H1 (cell line): ENCODE results near the gene MACROD2. TPM values are rescaled to one million over a fixed set of nuclear protein-coding genes. Genes with fewer than 3 reads are reported as not detected.

Experiments
- CTCF ChIA-PET: fragments of 300-600 bp; sonication (Branson Sonifier 250); formaldehyde crosslinking; loops from one replicate; lab custom pipeline; 2021; ENCODE audit not compliant: partially characterized antibody; lab: Charles Lee
- POLR2A ChIA-PET: fragments of 300-600 bp; sonication (Branson Sonifier 250); formaldehyde crosslinking; loops from one replicate; lab custom pipeline; 2021; ENCODE audit warnings: inconsistent platforms; ENCODE audit not compliant: partially characterized antibody; lab: Charles Lee
- DNase-seq, 2 experiments: peaks; one replicate each; pipeline versions ENCODE4 v3.0.0 to v3.0.0-alpha.2; 2010 to 2022; ENCODE audit warnings: low spot score in 2 of 2, low read depth in 1 of 2, mixed read lengths in 1 of 2
- FAIRE-seq: peaks from 2 replicates; lab custom pipeline; 2011; peaks lifted over from hg19 to GRCh38; lab: Jason Lieb, UNC
- H2AFZ ChIP-seq: 2 replicates; pipeline ENCODE4 v1.8.1; 2012; ENCODE audit warnings: low read length, inconsistent platforms
- H2AK5ac ChIP-seq: 2 replicates; pipeline ENCODE4 v1.6.1; 2013; ENCODE audit warnings: low read depth, low read length
- H2BK120ac ChIP-seq: replicated peaks from 2 replicates; pipeline ENCODE3; 2013; ENCODE audit warnings: low read depth, low read length, inconsistent platforms
- H2BK12ac ChIP-seq: 2 replicates; pipeline ENCODE4 v1.6.1; 2013; ENCODE audit warnings: low read depth, low read length
- H2BK15ac ChIP-seq: 2 replicates; pipeline ENCODE4 v1.6.1; 2013; ENCODE audit warnings: low read length
- H2BK20ac ChIP-seq: 2 replicates; pipeline ENCODE4 v1.6.1; 2013; ENCODE audit warnings: low read length
- H2BK5ac ChIP-seq: 2 replicates; pipeline ENCODE4 v1.6.1; 2013; ENCODE audit warnings: low read depth, low read length
- H3K14ac ChIP-seq: 2 replicates; pipeline ENCODE4 v1.6.1; 2013; ENCODE audit warnings: inconsistent platforms; ENCODE audit not compliant: insufficient read length
- H3K18ac ChIP-seq: 2 replicates; pipeline ENCODE4 v1.6.1; 2013; ENCODE audit warnings: low read length; ENCODE audit errors: extremely low read depth
- H3K23ac ChIP-seq: 2 replicates; pipeline ENCODE4 v1.6.1; 2013; ENCODE audit warnings: inconsistent platforms; ENCODE audit not compliant: insufficient read length
- H3K23me2 ChIP-seq: 2 replicates; pipeline ENCODE4 v1.6.1; 2013; ENCODE audit warnings: low read depth, low read length
- H3K27ac ChIP-seq: 2 replicates; pipeline ENCODE4 v1.6.1; 2011; ENCODE audit warnings: low read depth, low read length, inconsistent platforms
- H3K27me3 ChIP-seq, 4 experiments: replicated peaks in 1 of 4; 1 replicate in 1 of 4; 2 replicates in 3 of 4; pipeline versions ENCODE4 v1.6.1 to v1.8.1; 2011 to 2013; ENCODE audit warnings: low read length in 3 of 4, mild to moderate bottlenecking in 3 of 4, inconsistent platforms in 2 of 4, mixed read lengths in 2 of 4, moderate library complexity in 1 of 4; ENCODE audit not compliant: control insufficient read depth in 3 of 4, insufficient read depth in 3 of 4; ENCODE audit errors: extremely low read depth in 1 of 4
- H3K36me3 ChIP-seq, 4 experiments: 2 replicates each; pipeline versions ENCODE4 v1.6.1 to v1.8.1; 2011 to 2013; ENCODE audit warnings: mild to moderate bottlenecking in 4 of 4, low read length in 3 of 4, moderate library complexity in 2 of 4, control low read depth in 1 of 4, inconsistent platforms in 1 of 4; ENCODE audit not compliant: insufficient read depth in 4 of 4, control insufficient read depth in 2 of 4
- H3K4ac ChIP-seq: replicated peaks from 2 replicates; pipeline ENCODE3; 2013; ENCODE audit warnings: low read length, low read depth, mixed read lengths, inconsistent platforms; ENCODE audit not compliant: insufficient read length
- H3K4me1 ChIP-seq, 4 experiments: replicated peaks in 1 of 4; 1 replicate in 1 of 4; 2 replicates in 3 of 4; pipeline versions ENCODE4 v1.6.1 to v1.8.1; 2011 to 2013; ENCODE audit warnings: low read length in 3 of 4, inconsistent platforms in 2 of 4, mixed read lengths in 1 of 4; ENCODE audit not compliant: insufficient read depth in 4 of 4, control insufficient read depth in 3 of 4
- H3K4me2 ChIP-seq, 2 experiments: 2 replicates each; pipeline versions ENCODE4 v1.6.1 to v1.8.1; 2011 to 2013; ENCODE audit warnings: low read depth in 2 of 2, low read length in 2 of 2, control low read depth in 1 of 2, inconsistent platforms in 1 of 2, mild to moderate bottlenecking in 1 of 2; ENCODE audit not compliant: insufficient read depth in 1 of 2
- H3K4me3 ChIP-seq, 4 experiments: fragments of 200-600, 300-600 bp in 1 of 4; sonication (generic), shearing (Covaris generic), sonication (Bioruptor Twin) in 1 of 4; 2 replicates each; pipeline versions ENCODE4 v1.5.1 to v1.8.1; 2011 to 2016; ENCODE audit warnings: low read length in 4 of 4, low read depth in 3 of 4, control low read depth in 2 of 4, inconsistent platforms in 2 of 4, mild to moderate bottlenecking in 2 of 4, mixed read lengths in 1 of 4, moderate library complexity in 1 of 4; ENCODE audit not compliant: insufficient read depth in 2 of 4; ENCODE audit errors: extremely low read depth in 1 of 4
- H3K56ac ChIP-seq: replicated peaks from 2 replicates; pipeline ENCODE3; 2013; ENCODE audit warnings: low read depth, mild to moderate bottlenecking, mixed read lengths, low read length, inconsistent platforms; ENCODE audit not compliant: insufficient read length
- H3K79me1 ChIP-seq: 2 replicates; pipeline ENCODE4 v1.6.1; 2013; ENCODE audit warnings: low read depth, low read length, control low read depth
- H3K79me2 ChIP-seq, 2 experiments: 2 replicates each; pipeline versions ENCODE4 v1.6.1 to v1.8.1; 2012 to 2013; ENCODE audit warnings: low read length in 2 of 2, mild to moderate bottlenecking in 2 of 2, inconsistent platforms in 1 of 2; ENCODE audit not compliant: insufficient read depth in 2 of 2, control insufficient read depth in 1 of 2
- H3K9ac ChIP-seq, 4 experiments: replicated peaks in 1 of 4; 1 replicate in 1 of 4; 2 replicates in 3 of 4; pipeline versions ENCODE4 v1.6.1 to v1.8.1; 2011 to 2013; ENCODE audit warnings: low read depth in 3 of 4, low read length in 3 of 4, control low read depth in 2 of 4, mild to moderate bottlenecking in 2 of 4, moderate library complexity in 2 of 4, inconsistent platforms in 1 of 4; ENCODE audit errors: extremely low read depth in 1 of 4
- H3K9me3 ChIP-seq, 2 experiments: 2 replicates each; pipeline versions ENCODE4 v1.6.1 to v1.8.1; 2012 to 2013; ENCODE audit warnings: mild to moderate bottlenecking in 2 of 2, moderate library complexity in 2 of 2, control low read depth in 1 of 2, inconsistent platforms in 1 of 2, low read depth in 1 of 2, low read length in 1 of 2, mixed read lengths in 1 of 2; ENCODE audit not compliant: insufficient read depth in 2 of 2
- H4K20me1 ChIP-seq, 2 experiments: replicated peaks in 1 of 2; 2 replicates each; pipeline versions ENCODE3 to v1.8.1; 2011 to 2013; ENCODE audit warnings: inconsistent platforms in 2 of 2, low read length in 2 of 2, mild to moderate bottlenecking in 1 of 2; ENCODE audit not compliant: insufficient read depth in 2 of 2, control insufficient read depth in 1 of 2
- H4K5ac ChIP-seq: 2 replicates; pipeline ENCODE4 v1.6.1; 2013; ENCODE audit warnings: low read length, low read depth, mixed read lengths, inconsistent platforms; ENCODE audit not compliant: insufficient read length
- H4K8ac ChIP-seq: 2 replicates; pipeline ENCODE4 v1.8.0; 2013; ENCODE audit warnings: mild to moderate bottlenecking, moderate library complexity, low read length, inconsistent platforms; ENCODE audit not compliant: insufficient read depth; ENCODE audit errors: extremely low read depth
- H4K91ac ChIP-seq: replicated peaks from 2 replicates; pipeline ENCODE3; 2013; ENCODE audit warnings: low read length, mixed read lengths, inconsistent platforms; ENCODE audit not compliant: insufficient read length
- ASH2L ChIP-seq: fragments of 200-600, 300-600 bp; sonication (generic); IDR thresholded peaks from one replicate; pipeline ENCODE4 v1.7.1; 2017; ENCODE audit warnings: low read length
- CBX8 ChIP-seq: fragments of 300-800, 300-1000 bp; sonication (generic); IDR thresholded peaks from 2 replicates; pipeline ENCODE4 v1.7.1; 2016; ENCODE audit warnings: low read depth, low read length, borderline replicate concordance
- EGR1 ChIP-seq: IDR thresholded peaks from 2 replicates; pipeline ENCODE4 v1.6.1; 2011; ENCODE audit warnings: low read depth, low read length, borderline replicate concordance
- HDAC6 ChIP-seq: IDR thresholded peaks from one replicate; pipeline ENCODE4 v1.7.1; 2012; ENCODE audit warnings: low read depth, mild to moderate bottlenecking, inconsistent platforms, low read length, moderate library complexity
- JUND ChIP-seq: IDR thresholded peaks from 2 replicates; pipeline ENCODE4 v1.6.1; 2011; ENCODE audit warnings: mild to moderate bottlenecking, improper control_type of control experiment, low read length
- NANOG ChIP-seq: IDR thresholded peaks from 2 replicates; pipeline ENCODE4 v1.6.1; 2011; ENCODE audit warnings: low read length, low read depth, mild to moderate bottlenecking, inconsistent platforms; ENCODE audit not compliant: insufficient read depth, poor library complexity, severe bottlenecking
- PHF8 ChIP-seq: fragments of 200-600 bp; sonication (generic); conservative IDR thresholded peaks from 2 replicates; pipeline ENCODE4 v1.7.1; 2012; ENCODE audit warnings: low read depth, mild to moderate bottlenecking, inconsistent platforms, low read length, moderate library complexity
- SAP30 ChIP-seq: fragments of 300-600 bp; sonication (generic); IDR thresholded peaks from 2 replicates; pipeline ENCODE4 v1.7.1; 2012; ENCODE audit warnings: low read length, moderate library complexity, mild to moderate bottlenecking, inconsistent platforms; ENCODE audit not compliant: insufficient read depth, insufficient replicate concordance
- SIRT6 ChIP-seq: IDR thresholded peaks from one replicate; pipeline ENCODE4 v1.7.1; 2012; ENCODE audit warnings: low read length, inconsistent platforms
- SP1 ChIP-seq: IDR thresholded peaks from 2 replicates; pipeline ENCODE4 v1.6.1; 2011; ENCODE audit warnings: low read depth, low read length
- TAF1 ChIP-seq: IDR thresholded peaks from 2 replicates; pipeline ENCODE4 v1.6.1; 2011; ENCODE audit warnings: mild to moderate bottlenecking, low read depth, low read length
- TBP ChIP-seq: IDR thresholded peaks from 2 replicates; pipeline ENCODE4 v1.6.1; 2011; ENCODE audit warnings: low read depth, low read length, improper control_type of control experiment
- ZNF274 ChIP-seq: IDR thresholded peaks from 2 replicates; pipeline ENCODE4 v1.7.0; 2012; ENCODE audit warnings: low read length, borderline replicate concordance; ENCODE audit errors: extremely low read depth
- WGBS, 2 experiments: shearing (Covaris generic) in 1 of 2; methylation state at CpG; one replicate each; pipeline versions ENCODE4 v1.1.6 to v1.1.7; 2013 to 2015; ENCODE audit warnings: low lambda C conversion rate in 2 of 2, mixed read lengths in 2 of 2, inconsistent platforms in 1 of 2, low coverage in 1 of 2, missing lambda C conversion rate in 1 of 2; ENCODE audit not compliant: insufficient replicate concordance in 2 of 2, insufficient coverage in 1 of 2, insufficient read length in 1 of 2; ENCODE audit errors: extremely low coverage in 1 of 2, missing lambda C conversion rate in 1 of 2; 5-methylcytosine and 5-hydroxymethylcytosine counted together
- polyA plus RNA-seq, 7 experiments: library from polyadenylated mRNA; depleted of rRNA in 3 of 7; stranded (reverse) in 5 of 7; unstranded in 2 of 7; fragments of >200 nt in 5 of 7; fragments of 200-250 nt in 2 of 7; gene quantifications; 1 replicate in 5 of 7; 2 replicates in 1 of 7; 4 replicates in 1 of 7; pipeline versions ENCODE4 v1.2.1 to v1.2.3, GENCODE V29; 2011 to 2013; ENCODE audit warnings: missing spikeins in 2 of 7, mixed read lengths in 2 of 7
- total RNA-seq: library from RNA; stranded (reverse); fragmentation: NEBNext Ultra II Directional; extraction: Animal tissue kit (Norgen Biotek cat#: 25700); gene quantifications from 2 replicates; pipeline ENCODE4 v1.2.1, GENCODE V29; 2021
- TF ChIP-seq, protein P1 (sequence below): IDR thresholded peaks from 2 replicates; pipeline ENCODE4 v1.6.1; 2012; ENCODE audit warnings: low read length, inconsistent platforms

Gene MACROD2
- total and polyA plus RNA-seq, 2 of the 8 experiments (the other 6 are each of a cell fraction or from before 2014, with no cell fraction given), result 0.70 to 3.9 TPM

DNA sequence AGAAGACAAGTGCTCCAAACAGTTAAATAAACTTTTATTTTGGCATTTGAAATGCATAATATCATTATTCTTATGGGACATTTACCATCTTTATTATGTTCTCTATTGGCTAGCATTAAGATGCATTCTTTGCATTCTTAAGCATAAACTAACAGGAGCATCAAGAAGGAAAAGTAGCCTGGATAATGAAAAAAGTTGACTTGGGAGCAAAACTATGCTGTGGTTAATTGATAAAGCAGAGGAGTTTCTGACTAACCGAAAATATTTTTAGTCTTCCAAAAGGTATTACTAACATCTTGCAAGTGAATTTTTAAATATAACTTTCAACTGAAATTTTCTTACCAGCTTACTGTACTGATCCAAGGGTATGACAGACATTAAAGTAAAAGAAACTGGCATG is 201.8 kb downstream of the MACROD2 start:
- FAIRE-seq (no peak), DNase-seq (no peak)
- Histone ChIP-seq H2BK12ac (no peak overlapping the region), H3K23me2 (no peaks in the 10 kb centered on the region; the same call in 1 of the 2 replicates), H4K20me1 (no peaks in the 10 kb centered on the region), H2BK15ac (no peak overlapping the region), H2BK5ac (no peak overlapping the region), H2BK20ac (no peak overlapping the region), H3K4me2 (no peak overlapping the region), H3K27me3 (no peaks in the 10 kb centered on the region), H3K79me2 (no peaks in the 10 kb centered on the region), H4K8ac (no peak overlapping the region), H3K9me3 (no peaks in the 10 kb centered on the region), H3K27ac (no peak overlapping the region), H3K4me3 (no peak overlapping the region), H4K5ac (no peak overlapping the region), H3K18ac (no peak overlapping the region), H3K4ac (no peak overlapping the region), H3K56ac (no peak overlapping the region), H3K23ac (no peak overlapping the region), H3K4me1 (no peaks in the 10 kb centered on the region), H2AK5ac (no peak overlapping the region), H3K9ac (no peak overlapping the region), H2BK120ac (no peak overlapping the region), H4K91ac (no peak overlapping the region), H3K79me1 (no peaks in the 10 kb centered on the region), H2AFZ (no peak overlapping the region), H3K36me3 (no peaks in the 10 kb centered on the region), H3K14ac (no peak overlapping the region)
- POLR2A ChIA-PET, result no interaction called here
- CTCF ChIA-PET, result interaction anchor here (0.6 to 1.0 kb wide), 3 partner anchors 22 to 815 kb away, joined by 3 to 4 read pairs (median 3); no protein-coding TSS in a partner anchor
- WGBS, 2 experiments, result 95% methylated on average over 1 of the region's 1 CpG; no CpG with 5 or more reads in 1 of the 2 experiments
- TF ChIP-seq TBP (no peak), EGR1 (no peak), ZNF274 (no peak), SIRT6 (no peak), PHF8 (no peak), SP1 (no peak), HDAC6 (no peak), ASH2L (no peak), JUND (no peak), CBX8 (no peak), TAF1 (no peak), NANOG (no peak), SAP30 (no peak)
- TF ChIP-seq, protein P1, sequence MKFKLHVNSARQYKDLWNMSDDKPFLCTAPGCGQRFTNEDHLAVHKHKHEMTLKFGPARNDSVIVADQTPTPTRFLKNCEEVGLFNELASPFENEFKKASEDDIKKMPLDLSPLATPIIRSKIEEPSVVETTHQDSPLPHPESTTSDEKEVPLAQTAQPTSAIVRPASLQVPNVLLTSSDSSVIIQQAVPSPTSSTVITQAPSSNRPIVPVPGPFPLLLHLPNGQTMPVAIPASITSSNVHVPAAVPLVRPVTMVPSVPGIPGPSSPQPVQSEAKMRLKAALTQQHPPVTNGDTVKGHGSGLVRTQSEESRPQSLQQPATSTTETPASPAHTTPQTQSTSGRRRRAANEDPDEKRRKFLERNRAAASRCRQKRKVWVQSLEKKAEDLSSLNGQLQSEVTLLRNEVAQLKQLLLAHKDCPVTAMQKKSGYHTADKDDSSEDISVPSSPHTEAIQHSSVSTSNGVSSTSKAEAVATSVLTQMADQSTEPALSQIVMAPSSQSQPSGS, result no peak
